Neural progenitor cell (in vitro differentiated cells): ENCODE results near the gene PPFIA1.

Experiments
- EZH2 ChIP-seq: fragments of 200-600 bp; sonication (generic); IDR thresholded peaks from 2 replicates; pipeline ENCODE4 v1.6.1; 2017; ENCODE audit warnings: antibody characterized with exemption, mild to moderate bottlenecking, moderate library complexity
- EZH2phosphoT487 ChIP-seq: fragments of 200-600 bp; sonication (generic); IDR thresholded peaks from 2 replicates; pipeline ENCODE4 v1.6.1; 2017; ENCODE audit warnings: antibody characterized with exemption
- TF ChIP-seq, protein P1 (sequence below): fragments of 200-600 bp; sonication (generic); IDR thresholded peaks from 2 replicates; pipeline ENCODE4 v1.5.1; 2017; ENCODE audit warnings: antibody characterized with exemption, mild to moderate bottlenecking

DNA sequence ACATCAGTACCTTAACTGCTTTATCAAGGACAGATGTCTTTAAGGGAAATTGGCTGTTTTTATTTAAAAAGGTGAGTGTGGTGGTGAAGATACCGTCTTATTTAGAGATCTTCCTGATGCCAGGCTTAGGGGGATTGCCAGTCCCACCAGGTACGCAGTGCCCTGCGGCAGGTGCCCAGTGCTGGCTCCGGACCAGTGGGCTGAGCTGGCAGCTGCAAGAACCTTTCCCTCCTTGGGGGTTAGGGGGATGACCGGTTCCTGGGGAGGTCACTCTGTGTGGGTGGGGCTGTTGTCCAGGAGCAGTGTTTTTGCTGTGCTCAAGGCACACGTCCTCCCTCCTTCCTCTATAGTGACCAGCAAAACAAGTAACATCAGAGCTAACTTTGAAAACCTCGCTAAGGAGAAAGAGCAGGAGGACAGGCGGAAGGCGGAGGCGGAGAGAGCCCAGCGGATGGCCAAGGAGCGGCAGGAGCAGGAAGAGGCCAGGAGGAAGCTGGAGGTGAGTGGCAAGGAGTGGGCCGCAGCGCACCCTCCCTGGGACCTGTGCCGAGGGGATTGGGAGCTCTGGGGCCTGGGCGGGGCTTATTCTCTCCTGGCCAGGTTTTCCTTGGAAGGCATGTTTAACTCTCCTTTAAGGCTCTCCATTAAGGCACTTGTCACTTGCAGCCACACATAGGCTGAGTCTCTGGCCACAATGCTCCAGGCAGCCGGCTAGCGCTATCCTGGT, 158.4 kb downstream of the PPFIA1 start:
- TF ChIP-seq, protein P1, sequence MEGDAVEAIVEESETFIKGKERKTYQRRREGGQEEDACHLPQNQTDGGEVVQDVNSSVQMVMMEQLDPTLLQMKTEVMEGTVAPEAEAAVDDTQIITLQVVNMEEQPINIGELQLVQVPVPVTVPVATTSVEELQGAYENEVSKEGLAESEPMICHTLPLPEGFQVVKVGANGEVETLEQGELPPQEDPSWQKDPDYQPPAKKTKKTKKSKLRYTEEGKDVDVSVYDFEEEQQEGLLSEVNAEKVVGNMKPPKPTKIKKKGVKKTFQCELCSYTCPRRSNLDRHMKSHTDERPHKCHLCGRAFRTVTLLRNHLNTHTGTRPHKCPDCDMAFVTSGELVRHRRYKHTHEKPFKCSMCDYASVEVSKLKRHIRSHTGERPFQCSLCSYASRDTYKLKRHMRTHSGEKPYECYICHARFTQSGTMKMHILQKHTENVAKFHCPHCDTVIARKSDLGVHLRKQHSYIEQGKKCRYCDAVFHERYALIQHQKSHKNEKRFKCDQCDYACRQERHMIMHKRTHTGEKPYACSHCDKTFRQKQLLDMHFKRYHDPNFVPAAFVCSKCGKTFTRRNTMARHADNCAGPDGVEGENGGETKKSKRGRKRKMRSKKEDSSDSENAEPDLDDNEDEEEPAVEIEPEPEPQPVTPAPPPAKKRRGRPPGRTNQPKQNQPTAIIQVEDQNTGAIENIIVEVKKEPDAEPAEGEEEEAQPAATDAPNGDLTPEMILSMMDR, result no peak
- TF ChIP-seq EZH2, result no peak
- TF ChIP-seq EZH2phosphoT487, result no peak
